ENCODE measurements around the gene NOM1. TPM values are rescaled to one million over a fixed set of nuclear protein-coding genes. Genes with fewer than 3 reads are reported as not detected.

The NOM1 gene
- total RNA-seq, 4 donors from 2014 or later, result 12.6 to 20.8 (median 16.3) TPM

- TF ChIP-seq POLR2A (IDR thresholded peaks at IDR 0.05; ENCODE audit: low read depth) (no peak), CTCF (IDR thresholded peaks at IDR 0.05) (no peak), POLR2AphosphoS5 (IDR thresholded peaks at IDR 0.05) (no peak), EP300 (IDR thresholded peaks at IDR 0.05) (no peak)
- intact Hi-C loops (cut with DNase I), result loop anchor here (10.0 kb wide), 1 partner anchor 296 kb away; no protein-coding TSS in a partner anchor
- peaks cover 0 to 30% (median 0%) of the 10 kb centered on the region in 4 donors for H3K36me3 ChIP-seq
Observed at GRCh38 chr7:156979007-156979606, 29.6 kb downstream of the NOM1 start.

GRCh38 chr7:156979711-156980110 is 30.2 kb downstream of the NOM1 start:
- Histone ChIP-seq H3K36me3 (peaks cover 0 to 30% (median 0%) of the 10 kb centered on the region in 4 donors), H3K9me3 (peaks cover 0 to 7% (median 3%) of the 10 kb centered on the region in 4 donors), H3K4me1 (no peaks in the 10 kb centered on the region), H3K4me3 (no peak overlapping the region), H3K27me3 (no peaks in the 10 kb centered on the region), H3K27ac (replicated peaks in 1 of 4) (no peak overlapping the region)
- 92% methylated on average over 4 of the region's 4 CpGs for WGBS
- no peak for DNase-seq (ENCODE audit: extremely low spot score)
- intact Hi-C loops (cut with DNase I), result loop anchor here (10.0 kb wide), 1 partner anchor 295 kb away; no protein-coding TSS in a partner anchor
- no peak for TF ChIP-seq POLR2AphosphoS5 (IDR thresholded peaks at IDR 0.05)
- no peak for TF ChIP-seq POLR2A (IDR thresholded peaks at IDR 0.05; ENCODE audit: low read depth)
- TF ChIP-seq EP300 (IDR thresholded peaks at IDR 0.05), result no peak
- no peak for TF ChIP-seq CTCF (IDR thresholded peaks at IDR 0.05)

More at GRCh38 chr7:156979007-156979606, 29.6 kb downstream of the NOM1 start:
- Histone ChIP-seq H3K4me3 (no peak overlapping the region), H3K9me3 (peaks cover 0 to 7% (median 3%) of the 10 kb centered on the region in 4 donors), H3K4me1 (no peaks in the 10 kb centered on the region), H3K27me3 (no peaks in the 10 kb centered on the region), H3K27ac (replicated peaks in 1 of 4) (no peak overlapping the region)
- 91% methylated on average over 1 of the region's 1 CpG for WGBS
- DNase-seq (ENCODE audit: extremely low spot score), result no peak

GRCh38 chr7:156984174-156984891 is 34.8 kb downstream of the NOM1 start:
- peak overlapping the region in 1 of 4 donors; percentile 6 for H3K4me3 ChIP-seq
- intact Hi-C loops (cut with DNase I), result no loop called here
- DNase-seq (ENCODE audit: extremely low spot score), result no peak
- 77% methylated on average over 14 of the region's 14 CpGs for WGBS
- H3K36me3 ChIP-seq, result peaks cover 0 to 8% (median 0%) of the 10 kb centered on the region in 4 donors
- TF ChIP-seq POLR2AphosphoS5 (IDR thresholded peaks at IDR 0.05) (no peak), EP300 (IDR thresholded peaks at IDR 0.05) (no peak), CTCF (IDR thresholded peaks at IDR 0.05) (no peak), POLR2A (IDR thresholded peaks at IDR 0.05; ENCODE audit: low read depth) (no peak)
- peaks cover 0 to 13% (median 0%) of the 10 kb centered on the region in 4 donors for H3K27me3 ChIP-seq
- peak overlapping the region in 1 of 4 donors; percentile 26 for H3K27ac ChIP-seq (replicated peaks in 1 of 4)
- H3K9me3 ChIP-seq, result peaks cover 0 to 3% (median 0%) of the 10 kb centered on the region in 4 donors
- H3K4me1 ChIP-seq, result no peaks in the 10 kb centered on the region

- WGBS, result 81% methylated on average over 15 of the region's 29 CpGs
- Histone ChIP-seq H3K27me3 (peaks cover 0 to 22% (median 0%) of the 10 kb centered on the region in 4 donors), H3K9me3 (no peaks in the 10 kb centered on the region), H3K36me3 (peaks cover 0 to 8% (median 0%) of the 10 kb centered on the region in 4 donors), H3K27ac (replicated peaks in 1 of 4) (no peak overlapping the region), H3K4me3 (no peak overlapping the region), H3K4me1 (no peaks in the 10 kb centered on the region)
- intact Hi-C loops (cut with DNase I), result no loop called here
- DNase-seq (ENCODE audit: extremely low spot score), result no peak
- TF ChIP-seq POLR2A (IDR thresholded peaks at IDR 0.05; ENCODE audit: low read depth), result no peak
- TF ChIP-seq POLR2AphosphoS5 (IDR thresholded peaks at IDR 0.05), result no peak
- no peak for TF ChIP-seq CTCF (IDR thresholded peaks at IDR 0.05)
Observed at GRCh38 chr7:156985101-156985992, 35.8 kb downstream of the NOM1 start.

All from esophagus muscularis mucosa (tissue), 4 donors.